ENCODE data around the gene ERC2. TPM values are rescaled to one million over a fixed set of nuclear protein-coding genes. Genes with fewer than 3 reads are reported as not detected.

The ERC2 gene
- total and polyA plus RNA-seq, 7 donors = 0.52 to 5.7 (median 1.2) TPM; not detected in 2

GRCh38 chr3:55486857-55487380 is 981.3 kb downstream of the ERC2 start, which contains the start of gene WNT5A:
WNT5A (minus strand) TSS chr3:55487306; CDS start chr3:55486985, 321 bp downstream.
- WGBS, 2 donors = 1% methylated on average over 52 of the region's 52 CpGs
- Histone ChIP-seq H3K4me1 (peaks cover 0 to 43% (median 38%) of the 10 kb centered on the region in 4 donors), H3K27ac (peak within 1 kb of the TSS; percentile 79 to 83 (median 82)), H3K27me3 (peaks cover 0 to 5% (median 0%) of the 10 kb centered on the region in 3 donors), H3K4me3 (peak within 1 kb of the TSS; percentile 50 to 86 (median 75)), H3K36me3 (no peaks in the 10 kb centered on the region), H3K9me3 (no peaks in the 10 kb centered on the region)
- TF ChIP-seq CTCF (IDR thresholded peaks at IDR 0.05) = no peak
- no peak for TF ChIP-seq POLR2A (IDR thresholded peaks at IDR 0.05)
- no peak for TF ChIP-seq EP300 (IDR thresholded peaks at IDR 0.05)
- intact Hi-C loops (cut with DNase I) = loop anchor here (5.0 to 10.0 kb wide), 4 partner anchors 85 to 1008 kb away; no protein-coding TSS in a partner anchor
- DNase-seq = peak; percentile 67

- H3K27me3 ChIP-seq = peaks cover 0 to 5% (median 0%) of the 10 kb centered on the region in 3 donors
Measured at GRCh38 chr3:55486101-55486856, 982.0 kb downstream of the ERC2 start.

GRCh38 chr3:55484801-55485791 is 983.2 kb downstream of the ERC2 start:
- peak; percentile 91 for DNase-seq
- H3K27me3 ChIP-seq = peaks cover 0 to 5% (median 0%) of the 10 kb centered on the region in 3 donors

More at GRCh38 chr3:55486101-55486856, 982.0 kb downstream of the ERC2 start:
- Histone ChIP-seq H3K4me3 (peak overlapping the region; percentile 50 to 86 (median 75)), H3K9me3 (no peaks in the 10 kb centered on the region), H3K27ac (peak overlapping the region; percentile 79 to 83 (median 82)), H3K4me1 (peaks cover 0 to 43% (median 38%) of the 10 kb centered on the region in 4 donors), H3K36me3 (no peaks in the 10 kb centered on the region)
- 2 to 3% methylated on average over 49 of the region's 49 CpGs for WGBS, 2 donors
- peak; percentile 81 for DNase-seq
- intact Hi-C loops (cut with DNase I) = loop anchor here (5.0 to 10.0 kb wide), 4 partner anchors 86 to 1009 kb away; no protein-coding TSS in a partner anchor
- TF ChIP-seq POLR2A (IDR thresholded peaks at IDR 0.05) (no peak), POLR2AphosphoS5 (IDR thresholded peaks at IDR 0.05) (peak in 1 of 4 donors; percentile 47), CTCF (IDR thresholded peaks at IDR 0.05) (no peak)

More at GRCh38 chr3:55484801-55485791, 983.2 kb downstream of the ERC2 start:
- Histone ChIP-seq H3K27ac (peak overlapping the region; percentile 79 to 83 (median 82)), H3K4me3 (peak overlapping the region; percentile 50 to 86 (median 75)), H3K36me3 (no peaks in the 10 kb centered on the region), H3K9me3 (no peaks in the 10 kb centered on the region), H3K4me1 (peaks cover 0 to 45% (median 36%) of the 10 kb centered on the region in 4 donors)
- TF ChIP-seq CTCF (IDR thresholded peaks at IDR 0.05) (peak in 3 of 4 experiments; percentile 3 to 95 (median 45)), EP300 (IDR thresholded peaks at IDR 0.05) (no peak)
- 5 to 6% methylated on average over 57 of the region's 57 CpGs for WGBS, 2 donors
- intact Hi-C loops (cut with DNase I) = loop anchor here (2.0 to 10.0 kb wide), 7 partner anchors 87 to 1010 kb away; no protein-coding TSS in a partner anchor
